Prostate gland (tissue), 2 donors: ENCODE data around the gene CSNK1G2.

ENCODE experiments used
- POLR2A ChIP-seq: fragments of 450-650 bp; IDR thresholded peaks from one replicate; pipeline ENCODE4 v1.6.1; 2016; ENCODE audit warnings: antibody characterized with exemption, mild to moderate bottlenecking
- POLR2AphosphoS5 ChIP-seq: sonication (generic); formaldehyde crosslinking; IDR thresholded peaks from one replicate; pipeline ENCODE4 v1.6.1; 2017; ENCODE audit warnings: antibody characterized with exemption
- TF ChIP-seq, protein P1 (sequence below), 4 experiments: fragments of 200-600 bp in 2 of 4; fragments of 450-650 bp in 2 of 4; sonication (generic) in 2 of 4; IDR thresholded peaks; 1 replicate in 3 of 4; 2 replicates in 1 of 4; pipeline ENCODE4 v1.5.1; 2016 to 2019; ENCODE audit warnings: antibody characterized with exemption in 4 of 4, mild to moderate bottlenecking in 2 of 4, moderate library complexity in 2 of 4

DNA sequence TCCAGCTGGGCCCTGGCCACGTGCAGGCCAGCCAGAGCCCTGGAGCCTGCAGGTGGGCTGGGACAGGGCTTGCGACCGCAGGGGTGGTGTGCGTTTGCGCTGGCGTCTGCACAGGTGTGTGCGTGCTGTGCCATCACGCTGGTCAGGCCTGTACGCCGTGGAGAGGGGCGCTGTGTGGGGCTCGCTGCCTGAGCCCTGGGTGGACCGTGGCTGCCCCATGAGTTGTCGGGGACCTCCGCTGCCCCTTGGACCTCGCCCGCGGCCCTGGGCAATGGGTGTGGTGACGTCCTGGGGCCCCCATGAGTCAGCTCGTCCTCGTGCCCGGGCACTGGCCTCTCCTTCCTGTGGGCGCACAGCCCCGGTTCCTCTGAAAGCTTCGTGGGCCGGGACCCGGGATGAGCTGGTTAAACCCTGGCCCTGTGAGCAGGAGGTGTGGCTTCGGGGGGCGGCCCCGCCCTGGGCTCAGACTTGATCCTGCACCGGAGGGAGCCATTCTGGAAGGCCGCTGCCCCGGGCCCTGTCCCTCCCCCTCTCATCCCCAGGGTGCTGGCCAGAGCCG, 6.8 kb downstream of the CSNK1G2 start:
- TF ChIP-seq POLR2A: no peak
- TF ChIP-seq, protein P1, sequence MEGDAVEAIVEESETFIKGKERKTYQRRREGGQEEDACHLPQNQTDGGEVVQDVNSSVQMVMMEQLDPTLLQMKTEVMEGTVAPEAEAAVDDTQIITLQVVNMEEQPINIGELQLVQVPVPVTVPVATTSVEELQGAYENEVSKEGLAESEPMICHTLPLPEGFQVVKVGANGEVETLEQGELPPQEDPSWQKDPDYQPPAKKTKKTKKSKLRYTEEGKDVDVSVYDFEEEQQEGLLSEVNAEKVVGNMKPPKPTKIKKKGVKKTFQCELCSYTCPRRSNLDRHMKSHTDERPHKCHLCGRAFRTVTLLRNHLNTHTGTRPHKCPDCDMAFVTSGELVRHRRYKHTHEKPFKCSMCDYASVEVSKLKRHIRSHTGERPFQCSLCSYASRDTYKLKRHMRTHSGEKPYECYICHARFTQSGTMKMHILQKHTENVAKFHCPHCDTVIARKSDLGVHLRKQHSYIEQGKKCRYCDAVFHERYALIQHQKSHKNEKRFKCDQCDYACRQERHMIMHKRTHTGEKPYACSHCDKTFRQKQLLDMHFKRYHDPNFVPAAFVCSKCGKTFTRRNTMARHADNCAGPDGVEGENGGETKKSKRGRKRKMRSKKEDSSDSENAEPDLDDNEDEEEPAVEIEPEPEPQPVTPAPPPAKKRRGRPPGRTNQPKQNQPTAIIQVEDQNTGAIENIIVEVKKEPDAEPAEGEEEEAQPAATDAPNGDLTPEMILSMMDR (IDR thresholded peaks at IDR 0.05): no peak
- no peak for TF ChIP-seq POLR2AphosphoS5
